Fibroblast of skin of right biceps (primary cell): ENCODE data around the gene ABCF1.
"Not testable (repeated sequence)": the region's sequence is repeated elsewhere in the genome, so short reads cannot be mapped to it uniquely, and the experiment has no call there.

Experiments
- DNase-seq: peaks from one replicate; pipeline ENCODE4 v3.0.0-alpha.2; 2013

ABCF1 gene

DNA sequence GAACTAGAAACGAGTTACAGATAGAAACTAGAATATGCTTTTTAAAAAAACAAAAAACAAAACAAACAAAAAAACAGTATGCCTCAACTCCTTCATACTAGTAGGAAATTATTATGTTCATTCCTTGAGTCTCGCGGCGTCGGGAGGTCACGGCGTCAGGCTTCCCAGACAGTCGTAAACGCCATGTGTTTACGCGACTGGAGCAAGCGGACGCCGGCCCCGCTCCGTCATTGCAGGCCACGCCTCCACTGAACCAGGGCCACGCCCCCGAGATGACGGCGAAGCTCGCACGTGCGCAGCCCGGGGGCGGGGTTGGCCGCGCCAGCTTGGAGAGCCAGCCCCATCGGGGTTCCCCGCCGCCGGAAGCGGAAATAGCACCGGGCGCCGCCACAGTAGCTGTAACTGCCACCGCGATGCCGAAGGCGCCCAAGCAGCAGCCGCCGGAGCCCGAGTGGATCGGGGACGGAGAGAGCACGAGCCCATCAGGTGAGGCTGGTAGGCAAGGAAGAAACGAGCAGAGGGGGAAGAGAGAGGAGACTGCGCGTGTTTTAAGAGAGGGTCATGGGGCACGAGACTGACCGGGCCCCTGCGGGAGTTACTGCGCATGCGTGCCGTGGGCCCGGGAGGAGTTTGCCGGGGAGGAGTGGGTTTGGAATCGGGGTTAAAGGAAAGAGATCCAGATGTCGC is at the start of gene ABCF1:
Gene ABCF1 (plus strand): TSS at position 368 of the 687 bp plus-strand sequence. CDS start 46 bp downstream, at position 414.
- peak; percentile 96 for DNase-seq

DNA sequence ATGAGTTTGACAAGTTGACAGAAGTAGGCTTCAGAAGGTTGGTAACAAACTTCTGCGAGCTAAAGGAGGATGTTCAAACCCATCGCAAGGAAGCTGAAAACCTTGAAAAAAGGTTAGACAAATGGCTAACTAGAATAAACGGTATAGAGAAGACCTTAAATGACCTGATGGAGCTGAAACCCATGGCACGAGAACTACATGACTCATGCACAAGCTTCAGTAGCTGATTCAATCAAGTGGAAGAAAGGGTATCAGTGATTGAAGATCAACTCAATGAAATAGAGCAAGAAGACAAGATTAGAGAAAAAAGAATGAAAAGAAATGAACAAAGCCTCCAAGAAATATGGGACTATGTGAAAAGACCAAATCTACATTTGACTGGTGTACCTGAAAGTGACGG is 49.3 kb upstream of the ABCF1 start:
- not testable (repeated sequence) for DNase-seq

DNA sequence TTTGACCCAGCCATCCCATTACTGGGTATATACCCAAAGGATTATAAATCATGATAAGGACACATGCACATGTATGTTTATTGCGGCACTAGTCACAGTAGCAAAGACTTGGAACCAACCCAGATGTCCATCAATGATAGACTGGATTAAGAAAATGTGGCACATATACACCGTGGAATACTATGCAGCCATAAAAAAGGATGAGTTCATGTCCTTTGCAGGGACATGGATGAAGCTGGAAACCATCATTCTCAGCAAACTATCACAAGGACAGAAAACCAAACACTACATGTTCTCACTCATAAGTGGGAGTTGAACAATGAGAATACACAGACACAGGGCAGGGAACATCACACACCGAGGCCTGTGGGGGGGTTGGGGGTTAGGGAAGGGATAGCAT is 44.8 kb upstream of the ABCF1 start:
- DNase-seq, result not testable (repeated sequence)

DNA sequence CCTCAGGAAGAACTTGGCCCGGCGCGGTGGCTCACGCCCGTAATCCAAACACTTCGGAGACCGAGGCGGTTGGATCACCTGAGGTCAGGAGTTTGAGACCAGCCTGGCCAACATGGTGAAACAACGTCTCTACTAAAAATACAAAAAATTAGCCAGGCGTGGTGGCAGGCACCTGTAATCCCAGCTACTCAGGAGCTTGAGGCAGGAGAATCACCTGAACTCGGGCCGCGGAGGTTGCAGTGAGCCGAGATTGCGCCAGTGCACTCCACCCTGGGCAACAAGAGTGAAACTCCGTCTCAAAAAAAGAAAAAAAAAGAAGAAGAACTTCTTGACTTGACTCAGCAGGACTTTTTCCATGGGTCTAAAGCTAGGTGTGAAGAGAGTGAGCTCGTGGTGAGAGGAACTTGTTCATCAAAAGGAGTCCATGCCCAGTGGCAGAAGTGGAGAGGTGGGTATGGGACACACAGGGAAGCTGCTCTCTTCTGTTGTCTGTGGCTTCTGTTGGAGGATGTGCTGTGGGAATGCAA is 41.8 kb upstream of the ABCF1 start:
- DNase-seq, result not testable (repeated sequence)

DNA sequence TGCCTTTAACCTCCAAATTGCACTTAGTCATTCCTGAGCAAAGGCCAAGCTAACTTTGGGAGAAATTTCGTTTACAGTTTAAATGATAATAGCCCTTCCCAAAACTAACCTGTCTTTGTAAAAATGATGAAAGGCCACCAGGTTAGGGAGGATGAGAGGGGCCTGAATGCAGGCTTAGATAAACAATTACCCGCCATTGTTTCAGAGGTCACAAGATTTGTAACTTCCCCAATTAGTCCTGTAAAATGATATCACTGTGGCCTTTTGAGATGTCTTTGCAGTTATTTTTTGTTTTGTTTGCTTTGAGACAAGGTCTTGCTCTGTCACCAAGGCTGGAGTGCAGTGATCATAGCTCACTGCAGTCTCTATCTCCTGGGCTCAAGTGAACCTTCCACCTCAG is 41.2 kb upstream of the ABCF1 start:
- DNase-seq, result no peak

DNA sequence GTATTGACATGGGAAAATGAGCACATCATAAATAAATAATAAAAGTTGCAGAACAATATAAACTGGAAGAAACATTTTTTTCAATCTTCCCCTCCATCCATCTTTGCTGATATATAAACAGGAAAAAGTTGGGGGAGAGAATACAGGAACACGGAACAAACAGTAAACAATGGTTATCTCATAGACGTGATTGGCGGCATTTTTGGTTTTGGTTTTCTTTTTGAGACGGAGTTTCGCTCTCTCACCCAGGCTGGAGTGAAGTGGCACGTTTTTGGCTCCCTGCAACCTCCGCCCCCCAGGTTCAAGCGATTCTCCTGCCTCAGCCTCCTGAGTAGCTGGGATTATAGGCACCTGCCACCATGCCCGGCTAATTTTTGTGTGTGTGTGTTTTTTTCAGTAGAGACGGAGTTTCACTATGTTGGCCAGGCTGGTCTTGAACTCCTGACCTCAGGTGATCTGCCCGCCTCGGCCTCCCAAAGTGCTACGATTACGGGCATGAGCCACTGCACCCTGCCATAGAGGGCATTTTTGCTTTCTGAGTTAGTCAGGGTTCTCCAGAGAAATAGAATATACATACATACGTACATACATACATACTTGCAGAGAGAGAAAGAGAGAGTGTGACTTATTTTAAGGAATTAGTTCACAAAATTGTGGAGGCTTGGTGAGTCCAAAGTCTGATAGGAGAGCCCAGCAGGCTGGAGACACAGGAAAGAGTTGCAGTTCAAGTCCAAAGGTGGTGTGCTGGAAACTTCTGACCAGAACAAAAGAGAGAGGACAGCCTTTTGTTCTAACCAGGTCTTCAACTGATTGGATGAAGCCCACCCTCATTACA is 37.6 kb upstream of the ABCF1 start:
- no peak for DNase-seq

DNA sequence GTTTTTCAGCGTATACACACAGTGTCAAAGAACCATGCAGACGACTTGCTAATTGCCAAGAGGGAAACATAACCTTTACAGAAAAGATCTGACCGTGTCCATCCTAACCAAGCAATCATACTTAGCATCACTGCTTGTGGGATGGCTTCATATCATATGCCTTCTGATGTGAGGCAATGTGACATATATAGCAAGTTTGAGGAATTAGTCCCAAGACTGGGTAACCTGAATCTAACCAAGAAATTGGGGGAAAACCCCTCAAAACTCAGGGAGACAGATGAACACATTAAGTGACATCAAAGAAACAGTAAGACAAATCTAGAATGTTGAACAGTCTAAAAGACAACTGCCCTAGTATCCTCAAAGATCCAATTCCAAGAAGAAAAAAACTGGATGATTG is 33.3 kb upstream of the ABCF1 start:
- no peak for DNase-seq

DNA sequence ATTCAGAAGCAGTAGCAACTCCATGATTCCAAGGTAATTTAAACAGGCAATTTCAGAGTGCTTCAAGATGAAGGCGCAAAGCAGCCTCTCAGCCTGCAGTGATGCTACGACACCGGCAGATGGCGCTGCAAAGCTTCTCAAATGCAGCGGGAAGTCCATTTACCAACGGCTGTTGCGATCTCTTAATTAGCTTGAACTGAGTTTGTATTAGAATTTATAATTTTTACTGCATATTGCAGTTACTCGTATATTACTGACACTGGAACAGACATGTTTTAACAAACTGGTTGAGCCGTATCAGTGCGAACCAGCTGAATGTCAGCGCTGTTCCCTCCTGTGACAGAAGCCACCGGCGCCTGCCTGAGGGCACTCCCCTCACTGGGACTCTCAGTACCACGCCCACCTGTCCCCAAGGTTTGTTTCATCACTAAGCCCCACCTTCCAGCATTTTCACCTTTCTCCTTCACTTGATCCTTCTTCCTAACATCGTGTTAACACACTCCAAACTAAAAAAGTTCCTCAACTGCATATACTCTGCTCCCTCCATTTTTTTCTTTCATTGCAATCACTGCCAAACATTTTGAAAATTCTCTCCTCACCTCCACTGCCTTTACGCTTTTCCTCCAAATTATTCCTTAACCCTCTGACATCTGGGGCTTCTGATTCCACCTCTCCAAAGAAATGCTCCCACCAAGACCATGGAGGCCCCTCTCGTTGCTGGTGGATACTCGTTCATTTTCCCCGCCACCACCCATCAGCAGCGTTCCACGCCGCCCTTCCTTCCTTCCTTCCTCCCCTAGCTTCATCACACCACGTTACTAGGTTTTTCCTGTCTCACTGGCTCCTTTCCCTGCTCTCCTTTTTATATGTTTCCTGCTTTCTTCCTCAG is 29.5 kb upstream of the ABCF1 start:
- DNase-seq, result peak; percentile 75

DNA sequence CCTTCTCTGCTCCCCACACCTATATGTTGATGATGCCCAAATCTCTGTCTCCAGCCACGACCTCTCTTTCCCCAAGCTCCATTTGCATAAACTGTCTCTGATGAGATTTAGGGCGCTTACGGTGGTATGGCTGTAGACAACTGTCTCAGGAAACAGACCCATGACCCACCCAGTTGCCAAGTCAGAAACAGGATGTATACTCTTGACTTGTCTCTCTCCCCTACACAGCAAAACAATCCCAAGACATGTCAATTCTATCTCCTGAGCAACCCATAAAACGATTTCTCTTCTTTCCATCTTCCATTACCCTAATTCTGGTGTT is 28.9 kb upstream of the ABCF1 start:
- DNase-seq, result no peak

DNA sequence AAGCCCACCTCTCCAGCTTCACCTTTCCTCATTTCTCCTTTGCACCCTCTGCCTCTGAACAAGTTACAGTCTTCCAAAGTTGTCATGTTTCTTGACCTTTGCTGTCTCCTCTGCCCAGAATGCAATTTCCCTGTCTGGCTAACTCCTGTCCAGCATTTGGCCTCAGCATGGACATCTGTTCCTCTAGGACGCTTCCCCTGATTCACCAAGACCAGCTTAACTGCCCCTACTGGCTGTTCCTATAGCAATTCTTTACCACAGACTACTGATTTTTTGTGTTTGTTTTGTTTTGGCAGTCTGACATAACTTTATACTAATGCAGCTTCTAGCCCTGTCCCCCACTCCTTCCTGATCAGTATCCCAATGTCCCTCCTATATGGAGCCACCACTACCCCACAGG is 28.3 kb upstream of the ABCF1 start:
- DNase-seq, result no peak

DNA sequence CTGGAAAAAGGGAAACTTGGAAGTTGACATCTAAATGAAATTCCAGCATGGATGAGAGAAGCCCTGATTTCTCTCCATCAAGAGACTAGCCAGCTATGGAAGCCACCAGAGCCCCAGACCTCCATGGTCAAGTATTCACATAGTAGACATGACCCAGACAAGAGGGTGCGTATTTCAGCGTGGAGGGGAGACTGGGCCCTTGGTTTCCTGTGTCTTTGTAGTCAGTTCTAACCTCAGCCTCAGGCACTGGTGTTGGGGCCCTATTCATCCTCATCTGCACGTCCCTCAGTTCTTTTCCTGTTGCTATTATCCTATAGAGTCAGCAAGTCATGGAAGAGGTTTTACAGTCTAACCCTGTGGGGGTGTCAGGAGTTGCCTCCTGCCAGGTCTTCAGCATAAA is 27.4 kb upstream of the ABCF1 start:
- no peak for DNase-seq

DNA sequence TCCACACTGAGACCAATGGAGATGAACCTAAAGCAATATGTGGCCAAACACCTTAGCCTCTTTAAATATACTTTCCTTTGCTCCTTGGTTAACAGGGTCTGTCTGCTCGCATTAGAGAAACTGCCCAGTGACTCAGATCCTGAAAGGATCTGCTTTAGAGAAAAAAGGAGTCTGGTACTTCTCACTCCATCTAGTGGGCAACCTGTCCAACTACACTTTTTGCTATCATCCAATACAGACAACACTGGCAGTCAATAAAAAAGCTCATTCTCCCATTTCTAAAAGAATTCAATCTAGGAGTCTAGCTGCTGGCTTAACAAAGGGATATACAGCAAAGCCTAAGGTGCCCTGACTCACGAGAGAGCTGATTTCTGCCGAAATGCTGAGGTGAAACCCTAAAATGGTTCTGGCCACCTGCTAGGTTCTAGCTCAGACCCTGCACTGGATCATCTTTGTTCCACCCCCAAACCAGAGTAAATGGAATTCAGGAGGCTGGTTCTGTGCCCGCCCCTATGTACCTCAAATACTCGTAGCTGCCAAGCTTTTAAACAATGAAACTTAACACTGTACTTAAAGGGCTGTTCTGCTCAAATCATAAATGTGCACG is 26.5 kb upstream of the ABCF1 start:
- DNase-seq, result peak; percentile 71

DNA sequence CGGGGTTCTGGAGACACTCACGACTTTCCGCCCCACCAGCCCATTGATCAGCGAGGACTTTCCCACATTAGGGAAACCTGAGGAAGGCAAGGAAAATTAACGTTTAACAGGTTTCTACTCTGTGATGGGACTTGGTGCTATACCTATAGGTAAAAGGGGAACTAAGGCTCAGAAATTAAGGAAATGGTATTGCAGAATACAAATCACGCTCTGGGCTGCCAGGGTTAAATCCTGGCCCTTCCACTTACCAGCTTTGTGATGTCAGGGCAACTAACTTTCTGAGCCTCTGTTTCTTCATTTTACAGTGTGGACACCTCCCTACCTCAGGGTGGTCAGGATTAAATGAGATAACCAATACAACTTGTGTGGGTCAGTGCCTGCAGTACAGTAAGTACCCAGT is 23.8 kb upstream of the ABCF1 start:
- no peak for DNase-seq

DNA sequence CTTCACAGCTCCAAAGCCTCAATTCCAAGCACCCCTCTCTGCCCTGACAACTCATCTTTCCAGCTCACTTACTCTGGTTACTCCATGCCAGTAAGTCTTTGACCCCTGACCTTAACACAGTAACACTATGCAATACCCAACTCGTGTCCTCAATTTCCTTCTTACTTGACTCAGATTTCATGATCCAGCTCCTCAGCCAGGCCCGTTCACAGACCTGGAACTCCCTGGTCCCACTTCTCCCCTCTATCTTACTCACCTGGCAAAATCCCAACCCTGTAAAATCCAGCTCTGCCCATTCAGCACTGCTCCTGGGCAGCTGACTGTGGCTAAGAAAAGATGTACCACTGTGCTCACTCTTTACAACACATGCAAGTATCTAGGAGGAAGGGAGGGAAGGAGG is 22.9 kb upstream of the ABCF1 start:
- DNase-seq, result no peak

DNA sequence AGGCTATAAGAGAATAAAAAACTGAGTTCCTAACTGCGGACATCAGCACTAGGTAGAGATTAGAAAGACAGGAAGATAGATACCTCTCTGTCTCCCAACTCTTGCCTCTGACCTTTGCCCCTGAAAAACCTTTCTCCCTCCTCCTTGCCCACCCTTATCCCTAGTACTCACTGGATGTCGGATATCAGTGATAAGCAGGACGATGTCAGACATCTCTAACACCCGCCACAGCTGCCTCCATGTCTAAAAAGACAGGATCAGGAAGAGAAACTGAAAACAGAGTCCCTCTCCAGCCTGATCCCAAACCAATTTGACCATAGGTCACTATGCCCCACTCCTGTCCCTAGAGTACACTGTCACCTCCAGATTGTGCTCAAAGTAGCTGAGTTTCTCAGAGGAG is 16.8 kb upstream of the ABCF1 start:
- no peak for DNase-seq

DNA sequence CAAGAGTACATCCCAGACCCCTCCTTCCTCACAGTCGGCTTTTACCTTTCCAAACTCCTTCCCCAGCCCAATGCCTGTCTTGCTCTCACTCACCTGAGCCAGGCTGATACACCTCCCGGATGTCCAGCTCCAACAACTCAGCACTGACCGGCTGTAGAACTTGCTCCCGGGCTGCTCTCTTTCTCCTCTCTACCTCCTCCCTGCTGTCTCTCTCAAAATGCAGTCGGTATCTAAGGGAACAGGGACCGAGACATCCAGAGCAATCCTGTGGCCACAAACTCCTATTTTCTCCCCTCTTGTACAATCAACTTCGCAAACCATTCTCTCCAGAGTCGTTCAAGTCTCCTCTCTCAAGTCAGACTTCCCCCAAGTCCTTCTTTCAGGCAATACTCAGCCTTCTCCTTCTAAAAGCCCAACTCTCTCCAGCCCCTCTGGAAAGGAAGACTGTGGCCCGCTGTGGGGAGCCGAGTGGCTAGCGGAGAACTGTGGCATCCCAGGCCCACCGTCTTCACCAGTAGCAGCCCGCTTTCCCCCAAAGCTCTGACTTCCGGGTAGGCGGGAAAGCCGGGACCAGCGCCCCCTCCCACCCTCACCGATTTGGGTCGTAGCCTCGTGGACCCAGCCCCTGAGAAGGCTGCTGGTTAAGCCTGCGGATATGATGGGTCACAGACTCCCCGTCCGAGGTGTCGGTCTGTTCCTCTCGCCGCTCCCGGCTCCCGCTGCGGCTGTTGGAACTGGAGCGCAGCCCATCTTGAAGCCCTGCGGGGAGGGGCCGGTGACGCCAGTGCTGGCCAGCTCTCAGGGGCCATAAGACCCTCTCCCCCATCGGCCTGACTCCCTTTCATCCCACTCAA is 16.1 kb upstream of the ABCF1 start:
- DNase-seq, result no peak

DNA sequence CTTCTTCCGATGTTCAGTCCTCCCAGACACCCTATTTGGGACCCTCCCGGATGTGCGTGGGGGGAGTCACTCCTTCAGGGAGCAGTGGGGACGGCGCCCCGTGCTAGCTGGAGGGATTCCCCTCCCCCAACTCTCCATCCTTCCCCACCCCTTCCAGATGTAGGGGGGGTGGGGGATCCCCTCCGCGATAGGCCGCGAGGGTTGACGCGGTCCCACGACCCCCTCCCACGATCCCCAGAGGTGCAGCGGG is 15.5 kb upstream of the ABCF1 start:
- DNase-seq, result no peak

DNA sequence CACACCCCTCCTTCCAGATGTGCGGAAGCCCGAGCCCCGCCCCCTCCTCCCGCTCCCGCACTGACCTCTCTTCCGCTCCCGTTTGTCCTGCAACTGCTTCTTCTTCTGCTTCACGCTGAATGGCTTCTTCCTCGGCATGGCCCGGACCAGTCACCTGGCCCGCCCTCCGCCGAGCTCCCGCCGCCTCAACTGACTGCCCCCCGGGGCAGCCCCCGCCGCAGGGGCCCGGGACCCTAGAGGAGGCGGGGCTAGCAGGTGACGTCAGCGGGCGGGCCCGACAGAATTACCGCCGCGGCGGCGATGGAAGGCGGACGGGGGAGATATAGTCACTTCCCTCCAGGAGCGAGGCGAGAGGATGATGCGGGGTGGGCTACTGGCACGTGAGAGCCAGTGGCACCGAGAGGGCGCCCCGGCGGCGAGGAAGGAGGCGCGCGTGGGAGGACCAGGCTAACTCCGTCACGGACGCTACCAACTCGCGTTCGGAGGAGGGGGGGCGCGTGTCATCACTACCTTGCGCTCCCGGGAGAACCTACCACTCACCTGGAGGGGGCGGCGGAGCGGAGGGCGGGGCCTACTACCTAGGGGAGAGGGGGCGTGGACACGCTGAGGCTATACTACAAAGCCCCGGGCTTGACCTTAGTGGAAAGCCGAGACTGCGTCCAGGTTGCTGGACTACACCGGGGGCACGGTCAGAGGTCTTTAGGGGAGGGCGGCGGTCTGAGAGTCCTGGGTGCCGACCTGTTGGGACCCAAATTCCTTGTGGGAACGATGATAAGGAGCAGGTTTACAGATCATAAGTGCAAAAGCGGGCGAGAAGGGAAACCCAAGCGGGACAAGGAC is 15.0 kb upstream of the ABCF1 start, which contains the start of gene GNL1:
Gene GNL1 (minus strand): TSS at position 424 of the 840 bp plus-strand sequence. CDS start 286 bp downstream, at position 138.
- DNase-seq, result peak; percentile 88

DNA sequence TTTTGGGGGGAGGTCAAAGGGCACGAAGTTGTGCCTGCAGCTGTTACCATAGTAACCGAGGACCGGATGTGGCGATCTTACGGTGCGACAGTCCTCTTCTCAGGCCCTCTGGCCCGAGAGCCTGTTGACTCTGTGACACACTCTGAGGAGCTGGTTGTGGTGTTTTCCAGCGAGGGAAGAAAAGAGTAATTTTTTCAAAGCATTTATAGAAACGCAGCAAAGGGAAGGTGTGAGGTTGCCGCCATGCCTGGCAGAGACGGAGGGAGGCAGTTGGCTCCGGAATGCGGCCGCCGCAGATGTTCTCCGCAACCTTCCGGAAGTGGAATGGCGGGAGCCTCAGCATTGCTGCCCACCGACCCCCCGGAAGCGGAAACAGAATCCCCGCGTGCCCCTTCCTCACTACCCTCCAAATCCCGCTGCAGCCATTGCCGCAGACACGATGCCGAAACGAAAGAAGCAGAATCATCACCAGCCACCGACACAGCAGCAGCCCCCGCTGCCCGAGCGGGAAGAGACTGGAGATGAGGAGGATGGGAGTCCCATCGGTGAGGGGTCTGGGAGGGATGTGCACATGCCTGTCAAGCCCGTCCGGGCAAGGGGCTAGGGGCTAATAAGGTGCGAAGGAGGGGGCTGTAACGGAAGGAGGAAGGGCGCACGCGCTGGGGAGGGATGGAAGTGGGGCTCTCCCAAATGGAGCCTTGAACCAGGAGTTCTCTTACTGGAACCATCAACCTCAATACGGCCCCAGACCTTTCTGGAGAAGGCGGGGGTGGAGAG is 14.1 kb upstream of the ABCF1 start, which contains the start of gene PRR3:
Gene PRR3 (plus strand): TSS at position 390 of the 777 bp plus-strand sequence. CDS start 50 bp downstream, at position 440.
- DNase-seq, result peak; percentile 88

DNA sequence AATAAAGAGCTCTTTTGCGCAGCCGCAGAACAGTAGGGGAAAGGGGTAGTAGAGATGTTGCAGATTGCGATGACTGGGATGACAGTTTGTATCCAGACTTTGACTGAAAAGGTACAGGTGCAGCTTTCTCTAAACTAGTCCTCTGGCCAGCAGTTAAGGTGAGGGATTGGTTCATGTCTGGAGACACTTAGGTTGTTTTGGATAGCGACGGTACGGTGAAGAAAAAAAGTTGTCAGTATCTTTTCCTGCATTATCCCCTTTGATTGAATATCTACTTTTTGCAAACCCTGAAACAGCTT is 13.6 kb upstream of the ABCF1 start:
- DNase-seq, result no peak
